ENCODE results near the gene GSTT4. TPM values are rescaled to one million over a fixed set of nuclear protein-coding genes. Genes with fewer than 3 reads are reported as not detected.
A peak's percentile ranks its signal among the peaks of the same experiment; 100 is the strongest.
"Not testable (repeated sequence)": the region's sequence is repeated elsewhere in the genome, so short reads cannot be mapped to it uniquely, and the experiment has no call there.

GSTT4 gene
- polyA plus RNA-seq, 4 donors = not detected

- no peak for DNase-seq (ENCODE audit: low read depth in 4 of 4, low spot score in 3 of 4)
Observed at GRCh38 chr22:24026056-24026455, 20.8 kb upstream of the GSTT4 start.

GRCh38 chr22:24025475-24025874 lies 20.2 kb upstream of the GSTT4 start:
- no peak for DNase-seq (ENCODE audit: low read depth in 4 of 4, low spot score in 3 of 4)

GRCh38 chr22:24024354-24024753 lies 19.1 kb upstream of the GSTT4 start:
- no peak for DNase-seq (ENCODE audit: low read depth in 4 of 4, low spot score in 3 of 4)

- no peak for DNase-seq (ENCODE audit: low read depth in 4 of 4, low spot score in 3 of 4)
Observed at GRCh38 chr22:24023204-24023789, 18.0 kb upstream of the GSTT4 start.

GRCh38 chr22:24021304-24021703 lies 16.1 kb upstream of the GSTT4 start:
- DNase-seq (ENCODE audit: low read depth in 4 of 4, low spot score in 3 of 4) = no peak

GRCh38 chr22:24016156-24016555 lies 10.9 kb upstream of the GSTT4 start:
- no peak for DNase-seq (ENCODE audit: low read depth in 4 of 4, low spot score in 3 of 4)

- peak in 1 of 4 donors; percentile 16 for DNase-seq (ENCODE audit: low read depth in 4 of 4, low spot score in 3 of 4)
Observed at GRCh38 chr22:24011735-24012068, 6.4 kb upstream of the GSTT4 start.

- no peak for DNase-seq (ENCODE audit: low read depth in 4 of 4, low spot score in 3 of 4)
Observed at GRCh38 chr22:24010018-24010391, 4.8 kb upstream of the GSTT4 start.

GRCh38 chr22:24009227-24010017 lies 4.2 kb upstream of the GSTT4 start:
- DNase-seq (ENCODE audit: low read depth in 4 of 4, low spot score in 3 of 4) = no peak

GRCh38 chr22:24008381-24009226 lies 3.4 kb upstream of the GSTT4 start:
- DNase-seq (ENCODE audit: low read depth in 4 of 4, low spot score in 3 of 4) = no peak

- DNase-seq (ENCODE audit: low read depth in 4 of 4, low spot score in 3 of 4) = no peak
Observed at GRCh38 chr22:24008022-24008283, 2.7 kb upstream of the GSTT4 start.

- no peak for DNase-seq (ENCODE audit: low read depth in 4 of 4, low spot score in 3 of 4)
Observed at GRCh38 chr22:24007253-24008021, 2.2 kb upstream of the GSTT4 start.

GRCh38 chr22:24006914-24007214 lies 1.6 kb upstream of the GSTT4 start:
- no peak for DNase-seq (ENCODE audit: low read depth in 4 of 4, low spot score in 3 of 4)

GRCh38 chr22:24006207-24006913 lies 1.1 kb upstream of the GSTT4 start:
- no peak for DNase-seq (ENCODE audit: low read depth in 4 of 4, low spot score in 3 of 4)

GRCh38 chr22:24003887-24004286 lies 1.4 kb downstream of the GSTT4 start:
- DNase-seq (ENCODE audit: low read depth in 4 of 4, low spot score in 3 of 4) = no peak

- DNase-seq (ENCODE audit: low read depth in 4 of 4, low spot score in 3 of 4) = no peak
Observed at GRCh38 chr22:24002851-24003250, 2.4 kb downstream of the GSTT4 start.

GRCh38 chr22:24002272-24002671 lies 3.0 kb downstream of the GSTT4 start:
- DNase-seq (ENCODE audit: low read depth in 4 of 4, low spot score in 3 of 4) = no peak

- DNase-seq (ENCODE audit: low read depth in 4 of 4, low spot score in 3 of 4) = no peak
Observed at GRCh38 chr22:24001314-24001713, 3.9 kb downstream of the GSTT4 start.

GRCh38 chr22:23999779-24000178 lies 5.5 kb downstream of the GSTT4 start:
- DNase-seq (ENCODE audit: low read depth in 4 of 4, low spot score in 3 of 4) = not testable (repeated sequence)

GRCh38 chr22:23997092-23997491 lies 8.2 kb downstream of the GSTT4 start:
- DNase-seq (ENCODE audit: low read depth in 4 of 4, low spot score in 3 of 4) = no peak

All from left renal pelvis (tissue), 4 donors.